NT2/D1 (cell line): Measurements from ENCODE around the gene FAM240A.
"Not testable (repeated sequence)": the region's sequence is repeated elsewhere in the genome, so short reads cannot be mapped to it uniquely, and the experiment has no call there.

Experiments used
- DNase-seq: peaks from one replicate; pipeline ENCODE4 v3.0.0-alpha.2; 2011; ENCODE audit warnings: low read depth, low spot score
- H3K27me3 ChIP-seq: 2 replicates; pipeline ENCODE4 v1.6.0; 2011; ENCODE audit warnings: mild to moderate bottlenecking; ENCODE audit not compliant: insufficient read length, insufficient read depth
- H3K36me3 ChIP-seq: 2 replicates; pipeline ENCODE4 v1.6.1; 2011; ENCODE audit warnings: mild to moderate bottlenecking, low read length, mixed read lengths; ENCODE audit not compliant: insufficient read depth, insufficient read length
- H3K4me1 ChIP-seq: 2 replicates; pipeline ENCODE4 v1.5.1; 2011; ENCODE audit not compliant: insufficient read depth, insufficient read length
- H3K4me3 ChIP-seq: 2 replicates; pipeline ENCODE4 v1.5.1; 2011; ENCODE audit warnings: low read depth; ENCODE audit not compliant: insufficient read length
- H3K9ac ChIP-seq: 2 replicates; pipeline ENCODE4 v1.6.0; 2011; ENCODE audit warnings: low read depth; ENCODE audit not compliant: insufficient read length
- H3K9me3 ChIP-seq: 2 replicates; pipeline ENCODE4 v1.5.1; 2011; ENCODE audit warnings: mild to moderate bottlenecking, low read length; ENCODE audit not compliant: insufficient read depth
- SUZ12 ChIP-seq: IDR thresholded peaks from 2 replicates; pipeline ENCODE4 v1.6.1; 2011; ENCODE audit not compliant: insufficient read length, insufficient read depth; ENCODE audit errors: extremely low read depth
- YY1 ChIP-seq: IDR thresholded peaks from 2 replicates; pipeline ENCODE4 v1.6.1; 2011; ENCODE audit not compliant: insufficient read length, insufficient read depth
- ZNF274 ChIP-seq: IDR thresholded peaks from 2 replicates; pipeline ENCODE4 v1.6.1; 2011; ENCODE audit warnings: mild to moderate bottlenecking, low read depth, low read length

FAM240A gene

GRCh38 chr3:46578973-46579755, 33.2 kb upstream of the FAM240A start:
- Histone ChIP-seq H3K9me3 (no peaks in the 10 kb centered on the region), H3K4me3 (peak overlapping the region; percentile 33), H3K4me1 (no peaks in the 10 kb centered on the region), H3K36me3 (peaks cover 29% of the 10 kb centered on the region), H3K9ac (peak overlapping the region; percentile 66), H3K27me3 (no peaks in the 10 kb centered on the region)
- no peak for TF ChIP-seq SUZ12
- no peak for TF ChIP-seq ZNF274
- no peak for TF ChIP-seq YY1
- no peak for DNase-seq

- Histone ChIP-seq H3K9ac (peak overlapping the region; percentile 66), H3K9me3 (0 out of 2 replicates have a peak, but pooled peaks cover 1% of the 10 kb centered on the region), H3K4me1 (no peaks in the 10 kb centered on the region), H3K36me3 (peaks cover 32% of the 10 kb centered on the region), H3K27me3 (no peaks in the 10 kb centered on the region), H3K4me3 (peak overlapping the region; percentile 33)
- TF ChIP-seq YY1 (no peak), SUZ12 (no peak), ZNF274 (no peak)
- DNase-seq = no peak
Measured at GRCh38 chr3:46579756-46580286, 32.5 kb upstream of the FAM240A start.

GRCh38 chr3:46580675-46581074, 31.6 kb upstream of the FAM240A start:
- Histone ChIP-seq H3K4me3 (no peak overlapping the region), H3K36me3 (peaks cover 38% of the 10 kb centered on the region)

GRCh38 chr3:46584598-46585467, 27.5 kb upstream of the FAM240A start:
- Histone ChIP-seq H3K9ac (no peak overlapping the region), H3K4me3 (no peak overlapping the region), H3K4me1 (no peaks in the 10 kb centered on the region), H3K27me3 (no peaks in the 10 kb centered on the region), H3K9me3 (peaks cover 6% of the 10 kb centered on the region; the same call in 1 of the 2 replicates), H3K36me3 (peaks cover 32% of the 10 kb centered on the region)
- no peak for DNase-seq
- TF ChIP-seq ZNF274 = no peak
- TF ChIP-seq SUZ12 = no peak
- TF ChIP-seq YY1 = no peak

More at GRCh38 chr3:46580675-46581074, 31.6 kb upstream of the FAM240A start:
- Histone ChIP-seq H3K27me3 (no peaks in the 10 kb centered on the region), H3K4me1 (no peaks in the 10 kb centered on the region), H3K9ac (no peak overlapping the region), H3K9me3 (0 out of 2 replicates have a peak, but pooled peaks cover 6% of the 10 kb centered on the region)
- no peak for TF ChIP-seq YY1
- no peak for TF ChIP-seq SUZ12
- no peak for TF ChIP-seq ZNF274
- DNase-seq = no peak

- no peak overlapping the region for H3K4me3 ChIP-seq
- no peaks in the 10 kb centered on the region for H3K4me1 ChIP-seq
- H3K27me3 ChIP-seq = no peaks in the 10 kb centered on the region
- H3K36me3 ChIP-seq = peaks cover 22% of the 10 kb centered on the region
- no peak overlapping the region for H3K9ac ChIP-seq
- TF ChIP-seq SUZ12 (no peak), ZNF274 (no peak), YY1 (no peak)
- peaks cover 6% of the 10 kb centered on the region; the same call in 1 of the 2 replicates for H3K9me3 ChIP-seq
- DNase-seq = no peak
Measured at GRCh38 chr3:46585799-46586693, 26.3 kb upstream of the FAM240A start.

- DNase-seq = no peak
- H3K9ac ChIP-seq = no peak overlapping the region
- no peaks in the 10 kb centered on the region for H3K4me1 ChIP-seq
- H3K9me3 ChIP-seq = peaks cover 9% of the 10 kb centered on the region; the same call in 1 of the 2 replicates
- no peak overlapping the region for H3K4me3 ChIP-seq
- H3K27me3 ChIP-seq = no peaks in the 10 kb centered on the region
- no peak for TF ChIP-seq ZNF274
- TF ChIP-seq YY1 = no peak
- no peak for TF ChIP-seq SUZ12
- H3K36me3 ChIP-seq = peaks cover 21% of the 10 kb centered on the region
Measured at GRCh38 chr3:46586738-46587246, 25.5 kb upstream of the FAM240A start.

GRCh38 chr3:46587268-46587667, 25.1 kb upstream of the FAM240A start:
- H3K4me3 ChIP-seq, H3K27me3 ChIP-seq, H3K9ac ChIP-seq, DNase-seq, H3K4me1 ChIP-seq, H3K9me3 ChIP-seq: not testable (repeated sequence)
- H3K36me3 ChIP-seq = peaks cover 21% of the 10 kb centered on the region
